Breast epithelium (tissue), 4 donors: ENCODE data around the gene DLEC1. TPM values are rescaled to one million over a fixed set of nuclear protein-coding genes. Genes with fewer than 3 reads are reported as not detected.
A peak's percentile ranks its signal among the peaks of the same experiment; 100 is the strongest.

Source experiments
- DNase-seq, 2 donors: peaks; one replicate each; pipeline ENCODE4 v3.0.0-alpha.2; 2019; ENCODE audit warnings: low spot score in 2 of 2
- H3K27ac ChIP-seq, 2 donors: fragments of 200-600 bp; sonication (generic) in 1 of 2; one replicate each; pipeline ENCODE4 v1.5.1; 2016 to 2019; ENCODE audit warnings: mild to moderate bottlenecking in 1 of 2
- H3K27me3 ChIP-seq, 2 donors: fragments of 200-600 bp; sonication (generic) in 1 of 2; one replicate each; pipeline versions ENCODE4 v1.5.1 to v1.6.0; 2017 to 2019; ENCODE audit warnings: control low read depth in 1 of 2, mild to moderate bottlenecking in 1 of 2
- H3K36me3 ChIP-seq: fragments of 200-600 bp; one replicate; pipeline ENCODE4 v1.5.1; 2019
- H3K4me1 ChIP-seq, 2 donors: fragments of 200-600 bp; sonication (generic); one replicate each; pipeline ENCODE4 v1.5.1; 2016 to 2019; ENCODE audit warnings: control low read depth in 1 of 2
- H3K4me3 ChIP-seq, 3 donors: fragments of 200-600 bp; sonication (generic); 1 replicate in 2 of 3; 2 replicates in 1 of 3; pipeline ENCODE4 v1.5.1; 2016 to 2019; ENCODE audit warnings: mild to moderate bottlenecking in 3 of 3, moderate library complexity in 2 of 3
- H3K9me3 ChIP-seq, 2 donors: fragments of 200-600 bp; sonication (generic) in 1 of 2; one replicate each; pipeline ENCODE4 v1.5.1; 2016 to 2019; ENCODE audit warnings: control low read depth in 1 of 2
- CTCF ChIP-seq, 3 donors: fragments of 450-650 bp; IDR thresholded peaks; one replicate each; pipeline ENCODE4 v1.5.1; 2016 to 2017; ENCODE audit warnings: antibody characterized with exemption in 3 of 3, mild to moderate bottlenecking in 3 of 3, moderate library complexity in 3 of 3
- POLR2A ChIP-seq: fragments of 450-650 bp; IDR thresholded peaks from one replicate; pipeline ENCODE4 v1.6.1; 2016; ENCODE audit warnings: antibody characterized with exemption, mild to moderate bottlenecking, moderate library complexity
- POLR2AphosphoS5 ChIP-seq, 3 donors: sonication (generic); formaldehyde crosslinking; IDR thresholded peaks; one replicate each; pipeline ENCODE4 v1.6.1; 2017; ENCODE audit warnings: antibody characterized with exemption in 3 of 3
- intact Hi-C: fragments of 100-400 bp; cut with DNase I; formaldehyde crosslinking; loops from one replicate; pipeline ENCODE4 v1.15.1; 2023; ENCODE audit warnings: low total_unique reads
- total RNA-seq, 3 donors: library from RNA; depleted of rRNA; stranded (reverse); fragments of >200 nt; gene quantifications; one replicate each; pipeline ENCODE4 v1.1.0, GENCODE V29; 2016

DLEC1 gene
- total RNA-seq, 3 donors from 2014 or later, result 0.98 to 2.0 (median 1.1) TPM

GRCh38 chr3:38154033-38154494, 115.1 kb downstream of the DLEC1 start:
- peak in 1 of 2 donors; percentile 50 for DNase-seq
- peak overlapping the region; percentile 58 to 71 for H3K27ac ChIP-seq

GRCh38 chr3:38154625-38155255, 115.7 kb downstream of the DLEC1 start:
- DNase-seq, result no peak
- TF ChIP-seq CTCF (IDR thresholded peaks at IDR 0.05), result no peak
- Histone ChIP-seq H3K36me3 (no peaks in the 10 kb centered on the region), H3K4me3 (no peak overlapping the region), H3K27me3 (no peaks in the 10 kb centered on the region), H3K9me3 (no peaks in the 10 kb centered on the region), H3K27ac (peak overlapping the region; percentile 58 to 69), H3K4me1 (no peaks in the 10 kb centered on the region)
- intact Hi-C loops, result no loop called here

More at GRCh38 chr3:38154033-38154494, 115.1 kb downstream of the DLEC1 start:
- no peak for TF ChIP-seq POLR2A
- no peak for TF ChIP-seq CTCF (IDR thresholded peaks at IDR 0.05)
- peak in 1 of 3 donors; percentile 70 for TF ChIP-seq POLR2AphosphoS5 (IDR thresholded peaks at IDR 0.05)
- Histone ChIP-seq H3K27me3 (no peaks in the 10 kb centered on the region), H3K36me3 (no peaks in the 10 kb centered on the region), H3K9me3 (no peaks in the 10 kb centered on the region), H3K4me3 (no peak overlapping the region), H3K4me1 (no peaks in the 10 kb centered on the region)
- intact Hi-C loops, result no loop called here

GRCh38 chr3:38155825-38156224, 116.8 kb downstream of the DLEC1 start:
- no peak for DNase-seq
- H3K9me3 ChIP-seq, result no peaks in the 10 kb centered on the region
- intact Hi-C loops, result no loop called here
- no peaks in the 10 kb centered on the region for H3K4me1 ChIP-seq
- no peak overlapping the region for H3K27ac ChIP-seq
- H3K27me3 ChIP-seq, result no peaks in the 10 kb centered on the region
- TF ChIP-seq POLR2A (no peak), POLR2AphosphoS5 (IDR thresholded peaks at IDR 0.05) (no peak), CTCF (IDR thresholded peaks at IDR 0.05) (no peak)
- H3K4me3 ChIP-seq, result no peak overlapping the region
- H3K36me3 ChIP-seq, result no peaks in the 10 kb centered on the region

- no peaks in the 10 kb centered on the region for H3K9me3 ChIP-seq
- DNase-seq, result no peak
- H3K4me1 ChIP-seq, result no peaks in the 10 kb centered on the region
- no peaks in the 10 kb centered on the region for H3K36me3 ChIP-seq
- H3K27ac ChIP-seq, result no peak overlapping the region
- TF ChIP-seq POLR2A (no peak), CTCF (IDR thresholded peaks at IDR 0.05) (no peak), POLR2AphosphoS5 (IDR thresholded peaks at IDR 0.05) (no peak)
- intact Hi-C loops, result no loop called here
- no peak overlapping the region for H3K4me3 ChIP-seq
- H3K27me3 ChIP-seq, result no peaks in the 10 kb centered on the region
Measured at GRCh38 chr3:38157117-38157516, 118.1 kb downstream of the DLEC1 start.

GRCh38 chr3:38157595-38157994, 118.6 kb downstream of the DLEC1 start:
- no peaks in the 10 kb centered on the region for H3K9me3 ChIP-seq
- no peaks in the 10 kb centered on the region for H3K36me3 ChIP-seq
- intact Hi-C loops, result no loop called here
- H3K4me3 ChIP-seq, result no peak overlapping the region
- no peaks in the 10 kb centered on the region for H3K27me3 ChIP-seq
- no peak overlapping the region for H3K27ac ChIP-seq
- TF ChIP-seq POLR2A, result no peak
- no peak for TF ChIP-seq CTCF (IDR thresholded peaks at IDR 0.05)
- TF ChIP-seq POLR2AphosphoS5 (IDR thresholded peaks at IDR 0.05), result no peak
- no peak for DNase-seq
- H3K4me1 ChIP-seq, result no peaks in the 10 kb centered on the region
